HG03095 (cell line): ENCODE data around the gene PRIM2.
A peak's percentile ranks its signal among the peaks of the same experiment; 100 is the strongest.
"Not testable (repeated sequence)": the region's sequence is repeated elsewhere in the genome, so short reads cannot be mapped to it uniquely, and the experiment has no call there.

ENCODE experiments used
- ATAC-seq: cut with Tn5 transposase; IDR thresholded peaks from one replicate; pipeline ENCODE4 v1.9.1; 2021; ENCODE audit warnings: moderate library complexity; ENCODE audit not compliant: unreplicated experiment

The PRIM2 gene

GRCh38 chr6:57362340-57362739 lies 44.9 kb downstream of the PRIM2 start:
- not testable (repeated sequence) for ATAC-seq

GRCh38 chr6:57365076-57365583 lies 47.7 kb downstream of the PRIM2 start:
- not testable (repeated sequence) for ATAC-seq

GRCh38 chr6:57368965-57369731 lies 51.7 kb downstream of the PRIM2 start:
- not testable (repeated sequence) for ATAC-seq

GRCh38 chr6:57371779-57372178 lies 54.3 kb downstream of the PRIM2 start:
- ATAC-seq = not testable (repeated sequence)

GRCh38 chr6:57374764-57375163 lies 57.3 kb downstream of the PRIM2 start:
- not testable (repeated sequence) for ATAC-seq

- not testable (repeated sequence) for ATAC-seq
These were observed 58.7 kb downstream of the PRIM2 start for GRCh38 chr6:57376083-57376482.

- ATAC-seq = not testable (repeated sequence)
These were observed 71.7 kb downstream of the PRIM2 start for GRCh38 chr6:57389038-57389592.

GRCh38 chr6:57390818-57391217 lies 73.4 kb downstream of the PRIM2 start:
- ATAC-seq = not testable (repeated sequence)

GRCh38 chr6:57392047-57392446 lies 74.6 kb downstream of the PRIM2 start:
- not testable (repeated sequence) for ATAC-seq

- ATAC-seq = not testable (repeated sequence)
These were observed 101.9 kb downstream of the PRIM2 start for GRCh38 chr6:57419341-57419740.

- ATAC-seq = no peak
These were observed 104.1 kb downstream of the PRIM2 start for GRCh38 chr6:57421503-57421902.

- no peak for ATAC-seq
These were observed 106.0 kb downstream of the PRIM2 start for GRCh38 chr6:57423468-57423867.

- not testable (repeated sequence) for ATAC-seq
These were observed 114.3 kb downstream of the PRIM2 start for GRCh38 chr6:57431742-57432141.

- ATAC-seq = no peak
These were observed 114.7 kb downstream of the PRIM2 start for GRCh38 chr6:57432157-57432556.

GRCh38 chr6:57432919-57433684 lies 115.7 kb downstream of the PRIM2 start:
- ATAC-seq = peak; percentile 62

- ATAC-seq = not testable (repeated sequence)
These were observed 116.4 kb downstream of the PRIM2 start for GRCh38 chr6:57433790-57434189.

GRCh38 chr6:57434944-57435343 lies 117.5 kb downstream of the PRIM2 start:
- ATAC-seq = no peak

GRCh38 chr6:57435475-57436160 lies 118.2 kb downstream of the PRIM2 start:
- ATAC-seq = no peak

- not testable (repeated sequence) for ATAC-seq
These were observed 123.3 kb downstream of the PRIM2 start for GRCh38 chr6:57440735-57441134.

- not testable (repeated sequence) for ATAC-seq
These were observed 124.7 kb downstream of the PRIM2 start for GRCh38 chr6:57442133-57442532.

- ATAC-seq = not testable (repeated sequence)
These were observed 125.8 kb downstream of the PRIM2 start for GRCh38 chr6:57443181-57443580.
